GM23248 (cell line): ENCODE data around the gene NHS.

Source experiments
- EZH2 ChIP-seq: fragments of 200-600 bp; sonication (generic); IDR thresholded peaks from 2 replicates; pipeline ENCODE4 v1.6.1; 2018; ENCODE audit warnings: antibody characterized with exemption, mild to moderate bottlenecking; ENCODE audit not compliant: insufficient read depth, poor library complexity, severe bottlenecking
- EZH2phosphoT487 ChIP-seq: fragments of 200-600 bp; sonication (generic); IDR thresholded peaks from 2 replicates; pipeline ENCODE4 v1.6.1; 2018; ENCODE audit warnings: antibody characterized with exemption, moderate library complexity, mild to moderate bottlenecking, low read depth; ENCODE audit not compliant: insufficient read depth

GRCh38 chrX:17669891-17670290, 294.9 kb downstream of the NHS start:
- TF ChIP-seq EZH2, result no peak
- TF ChIP-seq EZH2phosphoT487, result no peak
